Skeletal muscle cell (primary cell): ENCODE measurements around the gene RHBDF2.

ENCODE experiments used
- DNase-seq: peaks from one replicate; pipeline ENCODE4 v3.0.0-alpha.2; 2010; ENCODE audit warnings: low read depth
- H3K4me3 ChIP-seq: 2 replicates; pipeline ENCODE4 v1.5.1; 2011; ENCODE audit warnings: low read depth, mild to moderate bottlenecking, control low read depth, low read length, moderate library complexity

RHBDF2 gene

GRCh38 chr17:76469991-76470739 lies 31.1 kb downstream of the RHBDF2 start:
- no peak for DNase-seq
- H3K4me3 ChIP-seq = no peak overlapping the region

DNA sequence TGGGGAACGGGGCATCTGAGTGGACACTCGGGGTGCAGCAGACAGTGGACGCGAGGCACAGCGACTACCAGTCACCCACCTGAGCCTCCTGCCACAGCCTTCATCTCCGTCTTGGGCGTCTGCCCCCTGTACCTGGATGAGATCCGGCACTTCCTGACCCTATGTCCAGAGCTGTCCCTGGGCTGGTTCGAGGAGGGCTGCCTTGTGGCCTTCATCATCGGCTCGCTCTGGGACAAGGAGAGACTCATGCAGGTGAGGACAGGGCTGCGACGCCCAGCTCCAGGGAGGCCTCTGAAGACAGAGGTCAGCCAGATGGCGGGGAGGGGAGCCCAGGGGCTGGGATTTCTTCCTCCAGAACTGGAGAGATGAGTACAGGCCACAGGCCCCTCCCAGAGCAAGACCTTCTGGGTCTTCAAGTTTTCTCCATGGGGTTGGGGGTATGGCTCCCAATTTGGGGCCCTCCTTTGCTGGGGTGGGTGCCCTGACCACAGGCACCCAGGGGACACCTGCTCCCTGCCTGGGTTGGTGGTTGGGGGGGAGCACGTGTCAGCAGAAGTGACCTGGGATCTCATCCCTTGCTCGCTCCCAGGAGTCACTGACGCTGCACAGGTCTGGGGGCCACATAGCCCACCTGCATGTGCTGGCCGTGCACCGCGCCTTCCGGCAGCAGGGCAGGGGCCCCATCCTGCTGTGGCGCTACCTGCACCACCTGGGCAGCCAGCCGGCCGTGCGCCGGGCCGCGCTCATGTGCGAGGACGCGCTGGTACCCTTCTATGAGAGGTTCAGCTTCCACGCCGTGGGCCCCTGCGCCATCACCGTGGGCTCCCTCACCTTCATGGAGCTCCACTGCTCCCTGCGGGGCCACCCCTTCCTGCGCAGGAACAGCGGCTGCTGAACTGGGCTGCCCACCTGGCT lies 31.9 kb downstream of the RHBDF2 start:
- no peak for DNase-seq

DNA sequence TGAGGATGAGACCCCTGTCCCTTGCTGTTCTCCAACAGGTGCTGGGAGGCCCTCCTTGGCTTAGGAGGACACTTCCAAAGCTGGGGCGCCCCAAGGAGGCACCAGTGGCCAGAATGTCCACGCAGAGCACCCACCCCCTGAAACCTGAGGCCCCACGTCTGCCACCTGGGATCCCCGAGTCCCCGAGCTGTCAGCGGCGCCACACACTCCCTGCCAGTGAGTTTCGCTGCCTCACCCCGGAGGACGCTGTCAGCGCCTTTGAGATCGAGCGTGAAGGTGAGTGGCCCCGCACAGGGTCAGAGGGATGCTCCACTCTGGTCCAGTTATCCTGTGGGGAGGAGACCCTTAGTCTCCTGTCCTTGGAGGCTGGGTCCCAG lies 32.6 kb downstream of the RHBDF2 start:
- H3K4me3 ChIP-seq = no peak overlapping the region
- no peak for DNase-seq

More for the DNA sequence above, 31.9 kb downstream of the RHBDF2 start:
- no peak overlapping the region for H3K4me3 ChIP-seq

DNA sequence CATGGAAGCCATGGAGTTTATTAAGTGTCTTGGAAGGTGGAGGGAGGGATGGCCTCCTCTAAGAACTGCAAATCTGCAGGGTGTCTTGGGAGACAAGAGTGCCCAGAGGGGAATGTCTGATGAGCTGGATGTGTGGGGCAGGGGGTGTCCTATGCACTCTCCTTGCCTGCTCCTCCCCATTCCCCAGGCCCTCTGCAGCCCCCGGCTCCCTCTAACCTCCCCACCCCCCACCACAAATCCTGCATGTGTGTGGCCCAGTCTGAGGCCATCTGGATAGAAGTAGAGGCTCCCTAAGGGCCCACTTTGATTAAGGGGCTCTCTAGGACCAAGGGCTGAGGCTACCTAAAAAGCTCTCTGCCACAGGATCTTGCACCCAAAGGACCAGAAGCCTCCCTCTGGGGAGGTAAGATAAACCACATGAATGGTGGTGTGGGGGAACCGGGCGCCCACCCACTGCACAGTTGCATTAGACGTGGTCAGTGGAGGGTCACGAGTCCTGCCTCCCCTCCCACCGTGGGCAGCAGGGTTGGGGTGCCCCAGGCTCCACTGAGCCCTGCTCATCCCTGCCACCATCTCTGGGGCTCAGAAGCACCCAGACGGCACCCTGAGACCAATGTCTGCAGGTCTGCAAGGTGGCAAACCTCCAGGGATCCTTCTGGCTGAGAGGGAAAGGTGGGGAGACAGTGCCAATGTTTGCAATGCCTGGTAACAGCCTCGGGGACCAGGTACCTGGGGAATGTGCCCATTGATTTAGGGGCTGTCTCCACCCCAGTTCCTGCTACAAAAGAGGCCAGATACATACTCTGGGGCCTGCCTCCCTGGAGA lies 33.2 kb downstream of the RHBDF2 start:
- H3K4me3 ChIP-seq = no peak overlapping the region
- DNase-seq = no peak

GRCh38 chr17:76467366-76467765 lies 33.9 kb downstream of the RHBDF2 start, which contains the start of gene AANAT:
Gene AANAT, plus strand, starts transcription at chr17:76467603. Its CDS starts 1,144 bp downstream, at chr17:76468747.
- no peak within 1 kb of the TSS for H3K4me3 ChIP-seq
- no peak for DNase-seq

DNA sequence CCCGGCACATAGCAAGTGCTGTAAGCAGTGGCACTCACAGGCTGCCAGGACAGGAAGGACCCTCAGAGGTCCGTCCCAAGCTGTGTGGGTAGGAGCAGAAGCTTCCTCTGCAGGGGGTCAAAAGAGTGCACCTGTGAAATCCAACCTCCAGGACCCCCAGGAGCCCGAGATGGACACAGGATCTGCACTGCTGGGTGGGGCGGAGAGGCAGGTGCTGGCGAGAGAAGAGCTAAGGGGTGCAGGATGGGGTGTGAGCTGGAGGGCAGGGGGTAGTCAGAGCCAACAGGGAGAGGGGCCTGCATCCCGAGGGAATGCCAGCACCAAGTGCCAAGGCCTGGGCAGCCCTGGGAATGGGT lies 34.5 kb downstream of the RHBDF2 start:
- no peak overlapping the region for H3K4me3 ChIP-seq
- no peak for DNase-seq

DNA sequence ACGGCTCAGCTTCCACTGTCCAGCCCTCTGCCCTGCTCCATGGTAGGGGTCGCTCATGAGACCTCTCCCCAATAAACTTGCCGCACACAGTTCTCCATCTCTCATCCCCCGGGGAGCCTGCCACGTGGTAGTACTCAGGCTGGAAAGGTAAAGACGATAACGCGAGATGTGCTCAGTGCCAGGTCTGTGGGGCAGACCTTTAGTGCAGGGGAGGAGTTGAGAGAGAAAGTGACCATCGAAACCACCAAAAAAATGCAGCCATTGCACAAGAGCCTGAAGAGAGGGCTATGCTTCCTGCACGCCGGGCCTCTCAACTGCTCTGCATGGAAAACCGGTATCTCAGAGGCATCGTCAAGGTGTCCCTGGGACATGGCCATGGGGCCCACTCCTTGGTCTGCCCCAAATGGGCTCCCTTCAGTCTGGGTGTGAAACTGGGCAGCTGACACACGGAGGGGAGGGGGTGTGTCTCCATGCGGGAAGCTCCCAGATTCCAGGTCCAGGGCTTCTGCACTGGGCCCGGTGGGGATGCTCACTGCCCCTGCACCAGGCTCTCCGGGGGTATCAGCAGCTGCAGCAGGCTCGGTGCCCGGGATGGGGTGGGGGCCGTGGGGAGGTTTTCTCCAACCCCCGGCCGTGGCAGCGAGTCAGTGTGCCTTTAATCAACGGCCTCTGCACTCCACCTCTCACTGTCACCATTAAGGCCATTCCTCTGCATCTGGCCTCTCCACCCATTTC lies 38.5 kb downstream of the RHBDF2 start:
- DNase-seq = no peak

DNA sequence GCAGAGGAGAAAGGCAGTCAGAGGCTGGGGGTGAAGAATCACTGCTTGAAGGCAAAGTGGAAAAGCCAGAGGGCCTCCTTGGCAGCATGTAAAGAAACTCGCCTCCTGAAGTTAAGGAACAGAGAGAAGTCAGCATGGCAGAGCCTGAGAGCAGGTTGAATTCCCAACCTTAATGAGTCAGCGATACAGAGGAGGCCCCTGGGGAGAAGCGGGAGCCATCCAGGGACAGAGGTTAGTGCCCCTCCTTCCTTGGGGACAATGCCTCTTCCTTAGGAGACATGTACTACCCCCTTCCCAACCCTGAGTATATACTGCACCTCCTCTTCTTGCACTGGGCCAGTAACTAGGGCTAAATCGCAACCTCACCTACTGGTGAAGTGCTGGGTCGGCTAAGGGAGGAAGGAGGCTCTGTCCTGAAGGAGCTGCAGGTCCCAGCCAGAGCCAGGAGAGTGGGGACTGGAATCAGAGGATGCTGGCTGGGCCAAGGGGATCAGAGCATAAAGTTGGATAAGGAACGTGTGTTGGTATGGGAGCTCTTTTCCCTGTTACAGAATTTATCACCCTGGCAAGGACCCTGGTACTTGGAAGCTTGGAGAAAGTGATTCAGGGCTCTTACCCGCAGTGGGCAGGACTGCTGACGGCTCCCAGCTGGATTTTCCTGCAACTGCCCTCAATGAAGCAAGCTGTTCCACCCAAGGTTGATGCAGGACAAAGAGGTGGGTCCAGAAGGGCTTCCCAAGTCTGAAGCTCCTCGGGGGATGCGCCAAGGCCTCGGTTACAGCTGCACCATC lies 39.3 kb downstream of the RHBDF2 start:
- DNase-seq = no peak
- H3K4me3 ChIP-seq = no peak overlapping the region

More for the DNA sequence above, 38.5 kb downstream of the RHBDF2 start:
- H3K4me3 ChIP-seq = no peak overlapping the region

DNA sequence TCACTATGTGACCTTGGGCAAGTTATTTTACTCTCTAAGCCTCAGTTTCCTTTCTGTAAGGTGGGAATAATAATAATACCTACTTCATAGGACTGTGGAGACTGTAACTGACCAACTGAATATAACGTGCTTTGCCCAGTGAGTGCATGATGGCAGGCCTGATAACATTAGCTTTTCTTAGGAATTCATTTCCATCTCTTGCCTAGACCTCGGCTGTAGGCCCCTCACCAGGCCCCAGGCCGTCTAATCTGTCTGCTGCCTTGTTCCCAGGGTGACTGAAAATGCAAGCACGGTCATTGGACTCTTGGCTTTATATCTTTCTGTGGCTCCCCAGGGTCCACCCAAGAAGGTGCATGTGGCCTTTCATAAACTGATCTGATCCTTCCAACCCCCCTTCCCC lies 41.5 kb downstream of the RHBDF2 start:
- no peak overlapping the region for H3K4me3 ChIP-seq
- no peak for DNase-seq

GRCh38 chr17:76458580-76459490 lies 42.4 kb downstream of the RHBDF2 start:
- no peak for DNase-seq
- no peak overlapping the region for H3K4me3 ChIP-seq

GRCh38 chr17:76453431-76453743 lies 47.8 kb downstream of the RHBDF2 start:
- no peak overlapping the region for H3K4me3 ChIP-seq
- no peak for DNase-seq

- peak within 1 kb of the TSS; percentile 84 for H3K4me3 ChIP-seq
- no peak for DNase-seq
Measured at GRCh38 chr17:76452660-76453430, 48.4 kb downstream of the RHBDF2 start, which contains the start of gene UBE2O. Gene UBE2O, minus strand, starts transcription at chr17:76453152. Its CDS starts 11 bp downstream, at chr17:76453141.

DNA sequence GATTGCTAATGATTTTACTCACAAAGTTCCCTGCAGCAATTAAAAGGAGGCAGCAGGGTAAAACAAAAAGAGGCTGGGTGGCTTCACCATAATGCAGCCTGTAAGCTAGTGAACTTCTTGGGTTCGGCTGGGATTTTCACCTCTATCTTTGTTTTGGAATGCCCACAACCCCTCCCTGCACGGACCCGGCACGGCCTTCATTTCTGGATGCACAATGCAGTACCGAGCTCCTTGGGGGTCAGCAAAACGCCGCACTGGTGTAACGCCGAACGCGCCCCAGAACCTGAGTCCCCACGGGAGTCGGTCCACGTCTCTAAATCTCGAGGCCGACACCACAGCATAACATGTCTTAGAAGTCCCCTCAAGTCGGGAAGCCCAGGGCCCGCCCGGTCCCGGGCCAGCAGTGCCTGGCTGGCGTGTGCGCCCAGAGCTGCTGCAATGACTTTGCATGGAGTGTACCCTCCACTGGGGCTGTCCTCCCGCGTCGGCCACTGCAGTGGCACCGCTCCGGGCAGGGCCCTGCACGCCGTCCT lies 49.0 kb downstream of the RHBDF2 start:
- peak overlapping the region; percentile 84 for H3K4me3 ChIP-seq
- no peak for DNase-seq

DNA sequence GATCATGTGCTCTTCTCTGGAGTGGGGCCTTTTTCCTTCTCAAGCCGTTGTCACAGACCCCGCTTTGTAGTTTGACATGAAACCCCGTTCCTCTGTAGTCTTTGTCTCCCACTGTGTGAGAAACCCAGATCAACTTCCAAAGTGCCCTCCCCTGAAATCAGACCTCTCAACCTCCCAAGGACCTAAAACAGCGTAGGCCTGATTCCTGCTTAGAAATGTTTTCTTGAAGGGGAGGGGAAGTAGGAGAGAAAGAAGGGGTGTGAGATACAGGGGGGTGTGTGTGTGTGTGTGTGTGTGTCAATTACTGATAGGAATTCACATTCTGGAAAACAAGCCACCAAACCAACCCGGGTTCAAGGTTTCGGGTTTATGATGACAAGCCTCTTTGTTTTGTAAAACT lies 49.7 kb downstream of the RHBDF2 start:
- no peak for DNase-seq
- peak overlapping the region; percentile 84 for H3K4me3 ChIP-seq

DNA sequence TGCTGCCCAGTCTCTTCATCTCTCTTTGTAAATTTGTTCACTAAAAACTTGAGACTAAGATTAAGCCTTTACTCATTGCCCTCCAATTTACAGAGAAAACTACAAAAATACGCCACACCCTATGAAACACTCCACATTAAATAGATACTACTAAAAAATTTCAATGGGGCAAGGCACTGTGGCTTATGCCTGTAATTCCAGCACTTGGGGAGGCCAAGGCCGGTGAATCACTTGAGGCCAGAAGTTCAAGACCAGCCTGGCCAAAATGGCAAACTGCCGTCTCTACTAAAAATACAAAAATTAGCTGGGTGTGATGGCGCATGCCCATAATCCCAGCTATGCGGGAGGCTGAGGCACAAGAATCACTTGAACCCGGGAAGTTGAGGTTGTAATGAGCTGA lies 52.1 kb downstream of the RHBDF2 start:
- H3K4me3 ChIP-seq = no peak overlapping the region

GRCh38 chr17:76447931-76448652 lies 53.1 kb downstream of the RHBDF2 start:
- no peak overlapping the region for H3K4me3 ChIP-seq
- DNase-seq = no peak

More for the DNA sequence above, 52.1 kb downstream of the RHBDF2 start:
- DNase-seq = no peak
